Subcutaneous abdominal adipose tissue (tissue), 5 donors: ENCODE measurements around the gene PRKCE.

ENCODE experiments used
- H3K27ac ChIP-seq: one replicate; pipeline ENCODE4 v1.7.0; 2013; ENCODE audit warnings: low read depth, mild to moderate bottlenecking, inconsistent platforms, low read length, moderate library complexity
- H3K27me3 ChIP-seq, 5 donors: one replicate each; pipeline ENCODE4 v1.7.0; 2013; ENCODE audit warnings: low read length in 5 of 5, inconsistent platforms in 1 of 5; ENCODE audit not compliant: control insufficient read depth in 5 of 5, insufficient read depth in 4 of 5
- H3K36me3 ChIP-seq, 5 donors: one replicate each; pipeline ENCODE4 v1.7.0; 2013; ENCODE audit warnings: low read length in 5 of 5; ENCODE audit not compliant: control insufficient read depth in 5 of 5, insufficient read depth in 5 of 5
- H3K4me1 ChIP-seq, 5 donors: one replicate each; pipeline ENCODE4 v1.7.0; 2013; ENCODE audit warnings: low read length in 5 of 5, mild to moderate bottlenecking in 3 of 5, moderate library complexity in 1 of 5; ENCODE audit not compliant: control insufficient read depth in 5 of 5, insufficient read depth in 5 of 5
- H3K4me3 ChIP-seq, 5 donors: one replicate each; pipeline ENCODE4 v1.7.0; 2013; ENCODE audit warnings: low read length in 5 of 5, low read depth in 1 of 5
- H3K9ac ChIP-seq, 5 donors: one replicate each; pipeline ENCODE4 v1.7.0; 2013; ENCODE audit warnings: low read length in 5 of 5, mild to moderate bottlenecking in 4 of 5, moderate library complexity in 3 of 5
- H3K9me3 ChIP-seq, 5 donors: one replicate each; pipeline ENCODE4 v1.7.0; 2013; ENCODE audit warnings: low read length in 5 of 5; ENCODE audit not compliant: control insufficient read depth in 5 of 5
- donor health status: healthy.
- donor health status: healthy.
- donor health status: healthy.
- donor health status: healthy.
- donor health status: healthy.

Gene PRKCE

GRCh38 chr2:45771261-45771660 lies 119.8 kb downstream of the PRKCE start:
- Histone ChIP-seq H3K4me1 (peaks cover 8 to 37% (median 29%) of the 10 kb centered on the region in 5 donors), H3K27ac (no peak overlapping the region)

GRCh38 chr2:45772038-45772437 lies 120.6 kb downstream of the PRKCE start:
- H3K4me1 ChIP-seq: peaks cover 8 to 34% (median 27%) of the 10 kb centered on the region in 5 donors
- H3K27ac ChIP-seq: no peak overlapping the region
- no peak overlapping the region for H3K9ac ChIP-seq
- H3K27me3 ChIP-seq: no peaks in the 10 kb centered on the region
- no peaks in the 10 kb centered on the region for H3K9me3 ChIP-seq
- H3K36me3 ChIP-seq: no peaks in the 10 kb centered on the region
- no peak overlapping the region for H3K4me3 ChIP-seq

More at GRCh38 chr2:45771261-45771660, 119.8 kb downstream of the PRKCE start:
- Histone ChIP-seq H3K9me3 (no peaks in the 10 kb centered on the region), H3K36me3 (no peaks in the 10 kb centered on the region), H3K27me3 (no peaks in the 10 kb centered on the region), H3K4me3 (peak overlapping the region in 4 of 5 donors; percentile 28 to 46 (median 36)), H3K9ac (peak overlapping the region in 3 of 5 donors; percentile 27 to 59 (median 54))

- Histone ChIP-seq H3K9me3 (no peaks in the 10 kb centered on the region), H3K27ac (no peak overlapping the region), H3K4me3 (no peak overlapping the region), H3K4me1 (peaks cover 8 to 34% (median 25%) of the 10 kb centered on the region in 5 donors), H3K27me3 (no peaks in the 10 kb centered on the region), H3K9ac (no peak overlapping the region), H3K36me3 (no peaks in the 10 kb centered on the region)
Measured at GRCh38 chr2:45773909-45774308, 122.4 kb downstream of the PRKCE start.

- Histone ChIP-seq H3K9ac (no peak overlapping the region), H3K36me3 (no peaks in the 10 kb centered on the region), H3K9me3 (no peaks in the 10 kb centered on the region), H3K27ac (no peak overlapping the region), H3K4me1 (peaks cover 8 to 34% (median 25%) of the 10 kb centered on the region in 5 donors), H3K27me3 (no peaks in the 10 kb centered on the region), H3K4me3 (no peak overlapping the region)
Measured at GRCh38 chr2:45774688-45775244, 123.3 kb downstream of the PRKCE start.

- Histone ChIP-seq H3K4me1 (peaks cover 4 to 34% (median 18%) of the 10 kb centered on the region in 5 donors), H3K9ac (no peak overlapping the region), H3K4me3 (no peak overlapping the region), H3K27ac (no peak overlapping the region), H3K9me3 (no peaks in the 10 kb centered on the region), H3K36me3 (no peaks in the 10 kb centered on the region), H3K27me3 (no peaks in the 10 kb centered on the region)
Measured at GRCh38 chr2:45776160-45776955, 124.9 kb downstream of the PRKCE start.

GRCh38 chr2:45777996-45778719 lies 126.7 kb downstream of the PRKCE start:
- H3K27ac ChIP-seq: no peak overlapping the region

GRCh38 chr2:45778720-45779171 lies 127.3 kb downstream of the PRKCE start:
- Histone ChIP-seq H3K27ac (no peak overlapping the region), H3K4me3 (peak overlapping the region in 2 of 5 donors; percentile 8 to 29), H3K36me3 (no peaks in the 10 kb centered on the region), H3K4me1 (peaks cover 0 to 29% (median 11%) of the 10 kb centered on the region in 5 donors), H3K27me3 (no peaks in the 10 kb centered on the region), H3K9ac (no peak overlapping the region), H3K9me3 (no peaks in the 10 kb centered on the region)

More at GRCh38 chr2:45777996-45778719, 126.7 kb downstream of the PRKCE start:
- H3K27me3 ChIP-seq: no peaks in the 10 kb centered on the region
- no peaks in the 10 kb centered on the region for H3K36me3 ChIP-seq
- peak overlapping the region in 2 of 5 donors; percentile 8 to 29 for H3K4me3 ChIP-seq
- no peaks in the 10 kb centered on the region for H3K9me3 ChIP-seq
- H3K9ac ChIP-seq: no peak overlapping the region
- peaks cover 0 to 29% (median 11%) of the 10 kb centered on the region in 5 donors for H3K4me1 ChIP-seq

GRCh38 chr2:45780541-45781463 lies 129.3 kb downstream of the PRKCE start:
- Histone ChIP-seq H3K9me3 (no peaks in the 10 kb centered on the region), H3K9ac (no peak overlapping the region), H3K36me3 (no peaks in the 10 kb centered on the region), H3K27ac (no peak overlapping the region), H3K4me3 (no peak overlapping the region), H3K4me1 (peaks cover 0 to 15% (median 11%) of the 10 kb centered on the region in 5 donors), H3K27me3 (no peaks in the 10 kb centered on the region)

- H3K9ac ChIP-seq: no peak overlapping the region
- H3K9me3 ChIP-seq: no peaks in the 10 kb centered on the region
- H3K27me3 ChIP-seq: no peaks in the 10 kb centered on the region
- no peak overlapping the region for H3K27ac ChIP-seq
- H3K4me1 ChIP-seq: peaks cover 0 to 14% (median 10%) of the 10 kb centered on the region in 5 donors
- H3K4me3 ChIP-seq: no peak overlapping the region
- H3K36me3 ChIP-seq: no peaks in the 10 kb centered on the region
Measured at GRCh38 chr2:45781464-45781811, 130.0 kb downstream of the PRKCE start.
